MV-4-11 (cell line): ENCODE data around the gene FGFR3.
A peak's percentile ranks its signal among the peaks of the same experiment; 100 is the strongest.
"Not testable (repeated sequence)": the region's sequence is repeated elsewhere in the genome, so short reads cannot be mapped to it uniquely, and the experiment has no call there.

Experiments used
- DNase-seq: peaks from one replicate; lab custom pipeline; 2025; lab: John Stamatoyannopoulos, UW

FGFR3 gene

GRCh38 chr4:1819284-1819683 is 26.2 kb downstream of the FGFR3 start:
- DNase-seq: no peak

GRCh38 chr4:1819816-1820215 is 26.7 kb downstream of the FGFR3 start:
- DNase-seq: no peak

GRCh38 chr4:1821679-1822567 is 28.8 kb downstream of the FGFR3 start:
- no peak for DNase-seq

GRCh38 chr4:1822568-1823544 is 29.8 kb downstream of the FGFR3 start:
- DNase-seq: no peak

GRCh38 chr4:1823545-1823932 is 30.4 kb downstream of the FGFR3 start:
- no peak for DNase-seq

GRCh38 chr4:1824746-1825145 is 31.7 kb downstream of the FGFR3 start:
- DNase-seq: no peak

- no peak for DNase-seq
Measured at GRCh38 chr4:1825326-1825725, 32.2 kb downstream of the FGFR3 start.

- no peak for DNase-seq
Measured at GRCh38 chr4:1826531-1827350, 33.6 kb downstream of the FGFR3 start.

- DNase-seq: no peak
Measured at GRCh38 chr4:1830234-1830633, 37.1 kb downstream of the FGFR3 start.

GRCh38 chr4:1830642-1831228 is 37.6 kb downstream of the FGFR3 start:
- DNase-seq: peak; percentile 91

GRCh38 chr4:1831331-1831730 is 38.2 kb downstream of the FGFR3 start:
- no peak for DNase-seq

GRCh38 chr4:1832690-1833089 is 39.6 kb downstream of the FGFR3 start:
- DNase-seq: peak; percentile 10

GRCh38 chr4:1833307-1834046 is 40.4 kb downstream of the FGFR3 start:
- no peak for DNase-seq

- DNase-seq: peak; percentile 52
Measured at GRCh38 chr4:1834047-1834775, 41.1 kb downstream of the FGFR3 start.

- DNase-seq: not testable (repeated sequence)
Measured at GRCh38 chr4:1835836-1836235, 42.7 kb downstream of the FGFR3 start.

- no peak for DNase-seq
Measured at GRCh38 chr4:1836650-1837049, 43.6 kb downstream of the FGFR3 start.

GRCh38 chr4:1837069-1837468 is 44.0 kb downstream of the FGFR3 start:
- no peak for DNase-seq

GRCh38 chr4:1839282-1839681 is 46.2 kb downstream of the FGFR3 start:
- no peak for DNase-seq

GRCh38 chr4:1841201-1841886 is 48.3 kb downstream of the FGFR3 start:
- DNase-seq: no peak

- DNase-seq: no peak
Measured at GRCh38 chr4:1841887-1842210, 48.8 kb downstream of the FGFR3 start.
